ENCODE measurements around the gene SORBS1.
A peak's percentile ranks its signal among the peaks of the same experiment; 100 is the strongest.

SORBS1 gene

GRCh38 chr10:95506056-95506737 lies 55.0 kb downstream of the SORBS1 start:
- peak; percentile 30 for DNase-seq (ENCODE audit: low read depth, low spot score)
- no peak overlapping the region for H3K4me3 ChIP-seq (ENCODE audit: low read depth, low read length)
- no peak for TF ChIP-seq CTCF (IDR thresholded peaks at IDR 0.05; ENCODE audit: low read depth, low read length)
- in situ Hi-C loops (cut with HindIII; ENCODE audit: low sequenced_read_pairs) = no loop called here

GRCh38 chr10:95505641-95506040 lies 55.5 kb downstream of the SORBS1 start:
- no peak overlapping the region for H3K4me3 ChIP-seq (ENCODE audit: low read depth, low read length)
- TF ChIP-seq CTCF (IDR thresholded peaks at IDR 0.05; ENCODE audit: low read depth, low read length) = no peak
- DNase-seq (ENCODE audit: low read depth, low spot score) = no peak
- in situ Hi-C loops (cut with HindIII; ENCODE audit: low sequenced_read_pairs) = no loop called here

GRCh38 chr10:95505084-95505610 lies 56.0 kb downstream of the SORBS1 start:
- TF ChIP-seq CTCF (IDR thresholded peaks at IDR 0.05; ENCODE audit: low read depth, low read length) = no peak
- in situ Hi-C loops (cut with HindIII; ENCODE audit: low sequenced_read_pairs) = no loop called here
- DNase-seq (ENCODE audit: low read depth, low spot score) = no peak
- H3K4me3 ChIP-seq (ENCODE audit: low read depth, low read length) = no peak overlapping the region

- in situ Hi-C loops (cut with HindIII; ENCODE audit: low sequenced_read_pairs) = no loop called here
- no peak for DNase-seq (ENCODE audit: low read depth, low spot score)
- no peak for TF ChIP-seq CTCF (IDR thresholded peaks at IDR 0.05; ENCODE audit: low read depth, low read length)
- H3K4me3 ChIP-seq (ENCODE audit: low read depth, low read length) = no peak overlapping the region
Measured at GRCh38 chr10:95504246-95504691, 56.9 kb downstream of the SORBS1 start.

- no peak overlapping the region for H3K4me3 ChIP-seq (ENCODE audit: low read depth, low read length)
- DNase-seq (ENCODE audit: low read depth, low spot score) = no peak
- in situ Hi-C loops (cut with HindIII; ENCODE audit: low sequenced_read_pairs) = no loop called here
- no peak for TF ChIP-seq CTCF (IDR thresholded peaks at IDR 0.05; ENCODE audit: low read depth, low read length)
Measured at GRCh38 chr10:95503526-95503925, 57.6 kb downstream of the SORBS1 start.

GRCh38 chr10:95503001-95503400 lies 58.2 kb downstream of the SORBS1 start:
- no peak overlapping the region for H3K4me3 ChIP-seq (ENCODE audit: low read depth, low read length)
- in situ Hi-C loops (cut with HindIII; ENCODE audit: low sequenced_read_pairs) = no loop called here
- no peak for TF ChIP-seq CTCF (IDR thresholded peaks at IDR 0.05; ENCODE audit: low read depth, low read length)
- no peak for DNase-seq (ENCODE audit: low read depth, low spot score)

Measured in astrocyte of the spinal cord (primary cell).